Motor neuron (in vitro differentiated cells): Measurements from ENCODE around the gene MAGEC2. TPM values are rescaled to one million over a fixed set of nuclear protein-coding genes. Genes with fewer than 3 reads are reported as not detected.

Experiments used
- ATAC-seq, 8 experiments: fragments of 200-7000 bp; cut with Tn5 transposase; replicated peaks in 6 of 8; 2 replicates each; pipeline ENCODE4 v1.8.0; 2021; ENCODE audit warnings: mild to moderate bottlenecking in 8 of 8, moderate library complexity in 8 of 8
- H3K27ac ChIP-seq, 2 donors: fragments of 250-450 bp; sonication (Bioruptor Pico); 2 replicates each; pipeline ENCODE4 v1.9.0; 2021; ENCODE audit warnings: antibody characterized with exemption in 2 of 2, mild to moderate bottlenecking in 2 of 2, moderate library complexity in 1 of 2
- H3K4me1 ChIP-seq, 2 donors: fragments of 250-450 bp; sonication (Bioruptor Pico); replicated peaks in 1 of 2; 2 replicates each; pipeline ENCODE4 v1.6.1; 2021; ENCODE audit warnings: antibody characterized with exemption in 2 of 2, mild to moderate bottlenecking in 2 of 2, moderate library complexity in 1 of 2
- H3K4me3 ChIP-seq, 5 donors: fragments of 250-450 bp; sonication (Bioruptor Pico); 2 replicates each; pipeline ENCODE4 v1.9.0; 2021; ENCODE audit warnings: antibody characterized with exemption in 5 of 5, mild to moderate bottlenecking in 5 of 5, moderate library complexity in 4 of 5
- WGBS, 10 experiments: fragments of 450-650 bp; shearing (Covaris generic); methylation state at CpG; one replicate each; pipeline ENCODE4 v1.0.0; 2022; 5-methylcytosine and 5-hydroxymethylcytosine counted together
- in situ Hi-C, 9 experiments: fragments of 400-800 bp; cut with MboI; loops; one replicate each; pipeline ENCODE4 v1.15.0; 2021; ENCODE audit warnings: low sequenced_read_pairs in 9 of 9, low pct_unique_long_range_greater_than_20kb in 2 of 9; ENCODE audit not compliant: unreplicated experiment in 9 of 9
- total RNA-seq, 8 experiments: library from RNA; unstranded; fragments of 300-600 nt; gene quantifications; 2 replicates each; pipeline versions ENCODE4 v1.2.3 to v1.2.4, GENCODE V29; 2022

The MAGEC2 gene
- total RNA-seq, 8 experiments from 2014 or later: 0.05 TPM; not detected in 7

- H3K27ac ChIP-seq: no peak overlapping the region
- no peaks in the 10 kb centered on the region for H3K4me1 ChIP-seq
- no peak for ATAC-seq
- WGBS, 10 experiments: 67 to 100% (median 91%) methylated on average over 2 to 9 of the region's 10 CpGs; no CpG with 5 or more reads in 6 of the 10 experiments
- H3K4me3 ChIP-seq: no peak overlapping the region
- in situ Hi-C loops: no loop called here
Observed at GRCh38 chrX:142156567-142156966, 48.5 kb downstream of the MAGEC2 start.
